Right lobe of liver (tissue), 4 donors: Measurements from ENCODE around the gene BLTP2.

Experiments used
- POLR2A ChIP-seq: fragments of 450-650 bp; IDR thresholded peaks from one replicate; pipeline ENCODE4 v1.6.1; 2017; ENCODE audit warnings: antibody characterized with exemption, mild to moderate bottlenecking
- TF ChIP-seq, protein P1 (sequence below), 4 donors: fragments of 200-600 bp in 3 of 4; fragments of 450-650 bp in 1 of 4; IDR thresholded peaks; one replicate each; pipeline versions ENCODE4 v1.5.1 to v1.8.0; 2016 to 2022; ENCODE audit warnings: antibody characterized with exemption in 4 of 4, mild to moderate bottlenecking in 2 of 4
- donor health status: DM: no; HTN: no; CAD: no.
- donor health status: DM: no; HTN: no; CAD: no.
- donor health status: DM: no; HTN: yes; CAD: no.

DNA sequence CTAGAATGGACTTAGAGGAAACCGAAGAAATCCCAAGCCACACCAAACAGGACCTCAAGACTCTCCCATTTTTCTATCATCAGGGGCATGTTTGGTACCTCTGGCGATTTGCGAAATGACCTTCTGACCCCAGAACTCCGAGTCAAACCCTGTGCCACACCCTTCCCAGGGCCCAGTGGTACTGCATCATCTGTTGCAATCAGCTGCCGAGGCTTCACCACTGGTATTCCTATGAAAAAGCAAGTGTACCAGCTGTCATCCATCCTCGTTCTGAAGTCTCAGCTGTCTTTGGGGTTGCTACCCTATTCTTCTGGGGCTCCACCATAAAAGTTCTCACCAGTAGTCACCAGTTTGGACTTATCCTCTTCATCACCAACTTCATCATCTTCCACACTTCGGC, 28.7 kb downstream of the BLTP2 start:
- TF ChIP-seq, protein P1, sequence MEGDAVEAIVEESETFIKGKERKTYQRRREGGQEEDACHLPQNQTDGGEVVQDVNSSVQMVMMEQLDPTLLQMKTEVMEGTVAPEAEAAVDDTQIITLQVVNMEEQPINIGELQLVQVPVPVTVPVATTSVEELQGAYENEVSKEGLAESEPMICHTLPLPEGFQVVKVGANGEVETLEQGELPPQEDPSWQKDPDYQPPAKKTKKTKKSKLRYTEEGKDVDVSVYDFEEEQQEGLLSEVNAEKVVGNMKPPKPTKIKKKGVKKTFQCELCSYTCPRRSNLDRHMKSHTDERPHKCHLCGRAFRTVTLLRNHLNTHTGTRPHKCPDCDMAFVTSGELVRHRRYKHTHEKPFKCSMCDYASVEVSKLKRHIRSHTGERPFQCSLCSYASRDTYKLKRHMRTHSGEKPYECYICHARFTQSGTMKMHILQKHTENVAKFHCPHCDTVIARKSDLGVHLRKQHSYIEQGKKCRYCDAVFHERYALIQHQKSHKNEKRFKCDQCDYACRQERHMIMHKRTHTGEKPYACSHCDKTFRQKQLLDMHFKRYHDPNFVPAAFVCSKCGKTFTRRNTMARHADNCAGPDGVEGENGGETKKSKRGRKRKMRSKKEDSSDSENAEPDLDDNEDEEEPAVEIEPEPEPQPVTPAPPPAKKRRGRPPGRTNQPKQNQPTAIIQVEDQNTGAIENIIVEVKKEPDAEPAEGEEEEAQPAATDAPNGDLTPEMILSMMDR (IDR thresholded peaks at IDR 0.05): no peak
- no peak for TF ChIP-seq POLR2A
